ENCODE data around the gene COL7A1.
A peak's percentile ranks its signal among the peaks of the same experiment; 100 is the strongest.

The COL7A1 gene

GRCh38 chr3:48633256-48633655 is 38.1 kb upstream of the COL7A1 start:
- H4K20me1 ChIP-seq, result peaks cover 16% of the 10 kb centered on the region
- TF ChIP-seq Cebpa-rat (IDR thresholded peaks at IDR 0.05), result no peak
- H3K27ac ChIP-seq, result no peak overlapping the region
- H3K4me2 ChIP-seq, result no peak overlapping the region
- no peak overlapping the region for H3K4me3 ChIP-seq
- H3K9ac ChIP-seq, result peak overlapping the region; percentile 34; the same call in 1 of the 2 replicates
- H3K4me1 ChIP-seq, result peaks cover 33% of the 10 kb centered on the region
- H3K9me3 ChIP-seq, result no peaks in the 10 kb centered on the region
- no peaks in the 10 kb centered on the region for H3K27me3 ChIP-seq
- peaks cover 55% of the 10 kb centered on the region for H3K36me3 ChIP-seq

- Histone ChIP-seq H3K4me2 (no peak overlapping the region), H3K36me3 (peaks cover 70% of the 10 kb centered on the region), H4K20me1 (peaks cover 16% of the 10 kb centered on the region), H3K9me3 (no peaks in the 10 kb centered on the region), H3K9ac (no peak overlapping the region), H3K27ac (no peak overlapping the region), H3K4me1 (peaks cover 26% of the 10 kb centered on the region), H3K4me3 (no peak overlapping the region), H3K27me3 (no peaks in the 10 kb centered on the region)
- TF ChIP-seq Cebpa-rat (IDR thresholded peaks at IDR 0.05), result no peak
These were observed 36.7 kb upstream of the COL7A1 start for GRCh38 chr3:48631516-48632448.

- Histone ChIP-seq H3K27ac (no peak overlapping the region), H3K27me3 (no peaks in the 10 kb centered on the region), H3K9me3 (no peaks in the 10 kb centered on the region), H4K20me1 (peaks cover 16% of the 10 kb centered on the region), H3K4me1 (peaks cover 16% of the 10 kb centered on the region), H3K36me3 (peaks cover 79% of the 10 kb centered on the region), H3K4me2 (no peak overlapping the region), H3K4me3 (no peak overlapping the region), H3K9ac (no peak overlapping the region)
- TF ChIP-seq Cebpa-rat (IDR thresholded peaks at IDR 0.05), result no peak
These were observed 35.7 kb upstream of the COL7A1 start for GRCh38 chr3:48630833-48631232.

GRCh38 chr3:48630407-48630806 is 35.3 kb upstream of the COL7A1 start:
- H3K4me1 ChIP-seq, result peaks cover 15% of the 10 kb centered on the region
- TF ChIP-seq Cebpa-rat (IDR thresholded peaks at IDR 0.05), result no peak

GRCh38 chr3:48629894-48630293 is 34.8 kb upstream of the COL7A1 start:
- H3K36me3 ChIP-seq, result peaks cover 89% of the 10 kb centered on the region
- H3K27ac ChIP-seq, result no peak overlapping the region

More at GRCh38 chr3:48630407-48630806, 35.3 kb upstream of the COL7A1 start:
- no peaks in the 10 kb centered on the region for H3K9me3 ChIP-seq
- H3K9ac ChIP-seq, result no peak overlapping the region
- peaks cover 16% of the 10 kb centered on the region for H4K20me1 ChIP-seq
- peaks cover 83% of the 10 kb centered on the region for H3K36me3 ChIP-seq
- no peak overlapping the region for H3K4me3 ChIP-seq
- no peak overlapping the region for H3K27ac ChIP-seq
- no peak overlapping the region for H3K4me2 ChIP-seq
- H3K27me3 ChIP-seq, result no peaks in the 10 kb centered on the region

GRCh38 chr3:48628277-48629017 is 33.3 kb upstream of the COL7A1 start:
- TF ChIP-seq Cebpa-rat (IDR thresholded peaks at IDR 0.05), result no peak
- no peak overlapping the region for H3K4me2 ChIP-seq
- H3K27me3 ChIP-seq, result no peaks in the 10 kb centered on the region
- peaks cover 2% of the 10 kb centered on the region; the same call in 1 of the 2 replicates for H3K4me1 ChIP-seq
- H3K27ac ChIP-seq, result no peak overlapping the region
- peaks cover 4% of the 10 kb centered on the region; the same call in 1 of the 2 replicates for H4K20me1 ChIP-seq
- no peak overlapping the region for H3K9ac ChIP-seq
- no peaks in the 10 kb centered on the region for H3K9me3 ChIP-seq
- peaks cover 96% of the 10 kb centered on the region for H3K36me3 ChIP-seq
- H3K4me3 ChIP-seq, result no peak overlapping the region

More at GRCh38 chr3:48629894-48630293, 34.8 kb upstream of the COL7A1 start:
- peaks cover 15% of the 10 kb centered on the region for H3K4me1 ChIP-seq
- peaks cover 16% of the 10 kb centered on the region for H4K20me1 ChIP-seq
- H3K27me3 ChIP-seq, result no peaks in the 10 kb centered on the region
- TF ChIP-seq Cebpa-rat (IDR thresholded peaks at IDR 0.05), result no peak
- H3K9me3 ChIP-seq, result no peaks in the 10 kb centered on the region
- no peak overlapping the region for H3K9ac ChIP-seq
- H3K4me2 ChIP-seq, result no peak overlapping the region
- no peak overlapping the region for H3K4me3 ChIP-seq

- no peaks in the 10 kb centered on the region for H3K9me3 ChIP-seq
- no peaks in the 10 kb centered on the region for H3K27me3 ChIP-seq
- no peaks in the 10 kb centered on the region for H4K20me1 ChIP-seq
- H3K4me2 ChIP-seq, result no peak overlapping the region
- H3K9ac ChIP-seq, result no peak overlapping the region
- H3K27ac ChIP-seq, result no peak overlapping the region
- no peaks in the 10 kb centered on the region for H3K4me1 ChIP-seq
- peaks cover 82% of the 10 kb centered on the region for H3K36me3 ChIP-seq
- no peak overlapping the region for H3K4me3 ChIP-seq
- TF ChIP-seq Cebpa-rat (IDR thresholded peaks at IDR 0.05), result no peak
These were observed 30.5 kb upstream of the COL7A1 start for GRCh38 chr3:48625600-48625999.

- TF ChIP-seq Cebpa-rat (IDR thresholded peaks at IDR 0.05), result no peak
- Histone ChIP-seq H3K4me3 (no peak overlapping the region), H3K36me3 (peaks cover 81% of the 10 kb centered on the region), H3K9ac (0 out of 2 replicates have a peak overlapping the region, but pooled peaks have one; percentile 41), H3K27ac (no peak overlapping the region), H3K4me2 (no peak overlapping the region), H4K20me1 (no peaks in the 10 kb centered on the region), H3K4me1 (no peaks in the 10 kb centered on the region), H3K9me3 (no peaks in the 10 kb centered on the region), H3K27me3 (no peaks in the 10 kb centered on the region)
These were observed 29.6 kb upstream of the COL7A1 start for GRCh38 chr3:48624767-48625166.

- no peaks in the 10 kb centered on the region for H3K4me1 ChIP-seq
- 0 out of 2 replicates have a peak overlapping the region, but pooled peaks have one; percentile 41 for H3K9ac ChIP-seq
- no peak overlapping the region for H3K4me3 ChIP-seq
- no peaks in the 10 kb centered on the region for H4K20me1 ChIP-seq
- no peak for TF ChIP-seq Cebpa-rat (IDR thresholded peaks at IDR 0.05)
- no peak overlapping the region for H3K4me2 ChIP-seq
- H3K27me3 ChIP-seq, result no peaks in the 10 kb centered on the region
- H3K27ac ChIP-seq, result no peak overlapping the region
- H3K36me3 ChIP-seq, result peaks cover 79% of the 10 kb centered on the region
- no peaks in the 10 kb centered on the region for H3K9me3 ChIP-seq
These were observed 28.9 kb upstream of the COL7A1 start for GRCh38 chr3:48623851-48624547.

All from BLaER1 (cell line).